Head of caudate nucleus (tissue), 42 donors: Measurements from ENCODE around the gene KRT36.

ENCODE experiments used
- DNase-seq, 42 donors: peaks; one replicate each; pipeline versions ENCODE4 v3.0.0 to v3.0.0-alpha.2; 2020 to 2021; ENCODE audit warnings: mixed read lengths in 7 of 42
- intact Hi-C: fragments of 100-400 bp; cut with DNase I; formaldehyde crosslinking; loops from one replicate; pipeline ENCODE4 v1.15.0; 2022

The KRT36 gene

DNA sequence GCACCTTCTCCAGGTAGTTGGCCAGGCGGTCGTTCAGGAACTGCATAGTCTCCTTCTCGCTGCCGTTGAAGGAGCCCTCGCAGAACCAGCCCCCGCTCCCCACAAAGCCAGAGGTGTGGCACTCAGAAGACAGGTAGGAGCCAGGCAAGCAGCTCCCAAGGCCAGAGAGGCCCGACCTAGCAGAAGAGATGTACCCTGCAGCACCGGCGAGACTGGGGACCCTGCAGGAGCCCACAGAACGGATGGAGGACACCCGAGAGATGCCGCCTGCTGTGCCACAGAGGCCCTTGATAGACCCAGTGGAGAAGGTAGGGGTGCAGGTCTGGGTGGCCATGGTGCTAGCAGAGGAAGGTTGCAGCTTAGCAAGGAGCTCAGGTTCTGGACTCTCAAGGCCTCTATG, at the start of gene KRT36:
KRT36 (minus strand) TSS at position 380 of the 400 bp plus-strand sequence; CDS start at position 334, 46 bp downstream.
- no peak for DNase-seq
- intact Hi-C loops, result no loop called here

DNA sequence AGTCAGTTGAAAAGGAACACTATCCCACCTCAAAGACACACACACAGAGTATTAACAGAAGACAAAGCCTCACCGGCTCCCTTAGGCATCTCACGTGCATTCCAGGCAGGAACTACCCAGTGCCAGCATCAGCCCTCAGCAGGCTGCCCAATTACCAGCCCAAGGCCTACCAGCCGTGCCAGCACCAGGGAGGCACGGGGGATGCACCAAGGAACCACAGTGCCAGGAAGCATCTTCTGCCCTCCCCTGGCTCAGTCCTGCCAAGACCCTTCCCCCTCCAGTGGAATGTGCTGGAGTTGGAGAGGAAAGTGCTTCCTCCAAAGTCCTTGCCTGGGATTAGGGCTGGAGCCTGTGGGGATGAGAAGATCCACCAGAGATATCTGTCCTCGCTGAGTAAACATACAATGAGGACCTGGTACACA, 49.4 kb upstream of the KRT36 start:
- intact Hi-C loops, result no loop called here
- DNase-seq, result no peak

DNA sequence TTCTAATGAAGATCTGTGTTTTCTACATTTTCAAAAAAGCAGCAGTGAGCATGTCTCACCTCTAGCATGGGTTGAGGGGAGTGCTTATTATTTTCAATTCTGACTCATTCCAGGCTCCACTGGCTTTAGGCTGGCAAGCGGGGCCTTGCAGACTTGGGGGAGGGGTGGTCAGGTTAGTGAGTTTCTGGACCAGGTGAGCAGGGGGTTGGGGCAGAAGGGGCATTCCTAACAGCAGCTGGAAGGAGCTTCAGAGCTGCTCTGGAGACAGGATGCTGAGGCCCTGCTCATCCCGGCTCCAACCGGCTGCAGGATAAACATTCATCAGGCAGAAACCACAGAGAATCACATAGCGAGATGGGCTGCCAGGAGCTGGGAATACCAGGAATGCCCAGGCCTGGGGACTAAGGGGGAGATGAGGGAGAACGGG, 48.9 kb upstream of the KRT36 start:
- intact Hi-C loops, result no loop called here
- DNase-seq, result no peak

DNA sequence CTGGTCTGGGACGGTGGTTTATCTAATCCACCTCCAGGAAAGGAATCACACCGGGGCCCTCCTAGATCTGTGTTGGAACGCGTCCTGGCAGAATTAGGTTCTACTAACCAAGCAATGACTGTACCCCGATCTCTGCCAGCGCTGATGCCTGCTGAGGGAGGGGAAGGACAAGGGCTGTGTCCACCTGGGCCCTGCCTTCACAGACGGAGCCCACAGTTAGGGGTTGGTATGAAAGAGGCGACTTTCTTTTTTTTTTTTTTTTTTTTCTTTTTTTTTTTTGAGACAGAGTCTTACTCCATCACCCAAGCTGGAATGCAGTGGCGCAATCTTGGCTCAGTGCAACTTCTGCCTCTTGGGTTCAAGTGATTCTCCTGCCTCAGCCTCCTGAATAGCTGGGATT, 48.3 kb upstream of the KRT36 start:
- DNase-seq, result no peak
- intact Hi-C loops, result no loop called here

DNA sequence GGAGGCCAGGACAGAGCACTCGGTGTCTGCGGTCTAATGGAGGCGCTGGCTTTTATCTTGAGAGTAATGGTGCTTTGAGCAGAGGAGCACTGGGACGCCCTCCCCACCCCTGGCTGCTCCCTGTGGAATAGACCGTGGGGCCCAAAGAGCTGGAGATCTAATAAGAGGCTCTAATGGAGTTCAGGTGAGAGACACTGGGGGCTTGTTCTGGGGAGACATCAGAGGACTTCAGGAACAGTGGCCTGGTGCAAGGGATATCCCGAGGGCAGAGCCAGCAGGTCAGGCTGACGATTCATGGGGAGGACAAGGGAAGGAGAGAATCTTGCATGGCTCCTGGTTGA, 47.9 kb upstream of the KRT36 start:
- intact Hi-C loops, result no loop called here
- DNase-seq, result no peak

DNA sequence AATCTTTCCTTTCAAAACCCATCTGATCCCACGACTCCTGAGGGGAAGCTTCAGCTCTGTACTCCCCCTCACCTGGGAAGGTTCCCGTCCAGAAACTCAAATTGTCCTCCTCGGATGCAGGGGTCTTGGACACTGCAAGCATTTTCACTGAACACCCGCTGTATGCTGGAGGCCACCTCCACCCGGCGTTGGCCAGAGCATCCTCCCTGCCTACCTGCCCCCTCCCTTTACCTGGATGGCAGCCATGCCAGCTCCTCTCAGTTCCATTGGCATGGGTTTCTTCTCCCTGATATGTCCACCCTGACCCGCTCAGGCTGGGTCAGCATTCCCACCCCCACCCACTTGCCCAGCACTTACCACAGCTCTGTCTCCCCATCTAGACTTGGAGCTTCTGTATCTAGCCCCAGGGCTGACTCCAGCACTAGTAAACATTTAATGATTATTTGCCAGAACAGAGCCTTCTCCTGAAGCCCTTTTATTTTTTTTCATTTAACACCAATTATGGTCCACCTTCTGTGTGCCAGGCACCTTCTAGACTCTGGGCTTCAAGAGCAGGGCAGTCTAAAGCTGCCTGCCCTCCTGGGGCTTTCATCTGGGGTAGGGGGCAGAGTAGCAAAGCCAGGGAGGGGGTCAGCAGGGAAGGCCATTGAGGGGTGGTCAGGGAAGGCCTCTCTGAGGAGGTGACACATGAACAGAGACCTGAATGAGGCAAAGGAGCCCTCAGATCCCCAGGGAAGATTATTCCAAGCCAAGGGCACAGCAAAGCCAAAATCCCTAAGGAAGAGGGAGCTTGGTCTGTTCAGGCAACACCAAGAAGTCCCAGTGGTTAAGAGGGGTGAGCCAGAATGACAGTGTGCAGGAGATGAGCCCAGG, 47.3 kb upstream of the KRT36 start:
- DNase-seq, result no peak
- intact Hi-C loops, result no loop called here

DNA sequence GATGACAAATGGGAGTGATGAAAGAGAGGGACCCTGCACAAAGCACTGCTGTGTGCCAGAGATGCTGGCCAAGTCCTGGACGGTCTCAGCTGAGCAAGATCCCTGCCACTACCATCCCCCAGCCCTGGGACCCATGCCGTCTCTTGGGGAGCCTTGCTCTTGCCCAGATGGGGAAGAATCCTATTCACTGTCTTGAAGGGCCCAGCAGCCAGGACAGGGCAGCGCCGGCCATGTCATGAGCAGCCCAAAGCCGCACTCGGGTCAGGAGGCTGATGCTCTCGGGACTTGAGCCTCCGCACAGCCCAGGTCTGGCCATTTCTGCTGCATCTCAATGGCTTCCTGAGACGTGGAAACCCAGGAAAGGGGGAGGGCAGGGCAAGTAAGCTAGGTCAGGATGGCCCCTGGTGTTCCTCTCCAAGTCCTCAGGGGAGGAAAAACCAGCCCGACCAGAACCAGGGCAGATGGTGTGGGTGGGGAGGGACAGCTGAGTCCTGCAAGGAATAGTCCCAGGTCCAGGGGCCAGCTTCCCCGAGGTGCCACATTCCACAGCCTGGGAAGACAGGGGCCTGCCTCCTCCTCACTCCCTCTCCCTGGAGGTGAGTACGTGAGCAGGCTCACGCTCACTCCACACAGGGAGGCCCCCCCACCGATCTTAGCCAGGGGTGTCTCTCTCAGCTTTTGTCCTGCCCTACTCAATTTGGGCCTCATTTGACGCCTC, 46.2 kb upstream of the KRT36 start:
- DNase-seq, result no peak
- intact Hi-C loops, result no loop called here

DNA sequence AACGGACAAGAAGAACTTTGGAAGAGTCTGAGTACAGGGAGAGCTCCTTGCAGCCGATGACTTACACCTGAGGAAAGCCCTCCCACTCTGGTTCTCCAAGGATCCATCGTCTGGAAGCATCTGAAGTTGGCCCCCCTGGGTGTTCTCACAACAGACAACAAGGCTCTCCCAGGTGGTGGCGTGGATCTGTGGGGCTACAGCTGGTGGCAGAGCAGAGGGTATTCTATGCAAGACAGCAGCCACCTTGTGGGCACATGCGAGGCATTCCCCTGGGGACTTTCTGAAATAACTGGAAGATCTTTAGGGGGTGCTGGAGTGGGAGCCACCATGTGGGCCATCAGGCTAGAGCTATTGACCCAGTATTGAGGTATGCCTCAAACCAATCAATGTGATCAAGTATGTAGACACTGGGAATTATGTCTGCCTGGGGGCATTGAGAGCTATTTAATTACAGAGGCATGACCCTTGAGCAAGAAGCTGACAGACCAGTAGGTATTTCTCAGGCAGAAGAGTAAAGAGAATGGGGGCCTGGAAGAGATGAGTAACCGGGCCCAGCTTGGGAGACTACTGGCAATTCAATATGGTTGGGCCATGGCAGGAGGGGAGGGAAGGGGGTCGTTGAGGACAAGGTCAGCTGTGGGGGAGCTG, 45.3 kb upstream of the KRT36 start:
- intact Hi-C loops, result no loop called here
- DNase-seq, result no peak

DNA sequence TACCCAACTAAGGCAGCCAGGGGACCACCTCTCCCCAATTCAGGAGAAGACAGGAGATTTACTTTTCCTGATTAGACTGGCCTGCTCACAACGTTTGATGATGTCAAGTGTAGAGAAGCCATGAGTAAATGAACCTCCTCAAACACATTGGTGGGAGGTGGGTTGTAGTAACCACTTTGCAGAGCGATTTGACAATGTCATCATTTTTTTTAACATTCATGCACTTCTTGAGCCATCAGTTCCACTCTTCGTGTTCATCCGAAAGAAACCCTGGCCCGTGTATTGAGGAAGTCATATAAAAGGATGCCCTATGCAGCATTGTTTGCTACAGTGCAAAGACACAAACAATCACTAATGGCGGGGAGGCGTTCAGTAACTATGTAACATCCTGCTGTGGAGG, 43.9 kb upstream of the KRT36 start:
- DNase-seq, result no peak
- intact Hi-C loops, result no loop called here

DNA sequence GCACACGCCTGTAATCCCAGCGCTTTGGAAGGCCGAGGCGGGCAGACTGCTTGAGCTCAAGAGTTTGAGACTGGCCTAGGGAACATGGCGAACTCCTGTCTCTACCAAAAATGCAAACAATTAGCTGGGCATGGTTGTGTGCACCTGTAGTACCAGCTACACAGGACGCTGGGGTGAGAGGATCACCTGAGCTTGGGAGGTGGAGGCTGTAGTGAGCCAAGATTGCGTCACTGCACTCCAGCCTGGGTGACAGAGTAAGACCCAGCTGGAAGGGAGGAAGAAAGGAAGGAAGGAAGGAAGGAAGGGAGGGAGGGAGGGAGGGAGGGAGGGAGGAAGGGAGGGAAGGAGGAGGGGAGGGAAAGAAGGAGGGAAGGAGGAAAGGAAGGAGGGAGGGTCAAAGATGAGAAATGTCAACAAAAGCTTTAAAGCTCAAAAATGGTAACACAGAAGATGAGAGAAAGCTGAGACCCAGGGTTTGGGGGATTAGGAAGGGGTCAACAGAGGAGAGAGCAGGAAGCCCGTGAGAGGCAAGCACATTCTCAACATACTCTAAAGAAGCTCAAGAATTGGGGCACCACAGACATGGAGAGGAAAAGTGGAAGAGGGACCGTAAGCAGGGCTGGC, 43.3 kb upstream of the KRT36 start:
- no peak for DNase-seq
- intact Hi-C loops, result no loop called here

DNA sequence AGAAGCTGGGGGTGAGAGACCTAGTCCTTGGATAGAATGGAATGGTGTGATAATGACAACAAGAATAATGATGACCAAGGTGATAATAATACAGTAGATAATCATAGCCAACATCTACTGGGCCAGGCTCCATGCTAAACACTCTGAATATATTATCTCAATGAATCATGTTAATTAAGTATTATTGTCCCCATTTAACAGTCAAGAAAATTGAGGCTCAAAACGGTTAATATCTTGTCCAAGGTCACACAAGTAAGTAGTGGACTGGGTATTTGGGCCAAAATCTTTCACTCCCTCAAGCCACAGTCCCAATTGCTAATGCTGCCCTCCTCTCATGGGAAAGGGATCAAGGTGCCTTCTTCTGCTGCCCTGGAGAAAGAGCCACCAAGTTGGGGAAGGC, 42.3 kb upstream of the KRT36 start:
- intact Hi-C loops, result no loop called here
- no peak for DNase-seq

DNA sequence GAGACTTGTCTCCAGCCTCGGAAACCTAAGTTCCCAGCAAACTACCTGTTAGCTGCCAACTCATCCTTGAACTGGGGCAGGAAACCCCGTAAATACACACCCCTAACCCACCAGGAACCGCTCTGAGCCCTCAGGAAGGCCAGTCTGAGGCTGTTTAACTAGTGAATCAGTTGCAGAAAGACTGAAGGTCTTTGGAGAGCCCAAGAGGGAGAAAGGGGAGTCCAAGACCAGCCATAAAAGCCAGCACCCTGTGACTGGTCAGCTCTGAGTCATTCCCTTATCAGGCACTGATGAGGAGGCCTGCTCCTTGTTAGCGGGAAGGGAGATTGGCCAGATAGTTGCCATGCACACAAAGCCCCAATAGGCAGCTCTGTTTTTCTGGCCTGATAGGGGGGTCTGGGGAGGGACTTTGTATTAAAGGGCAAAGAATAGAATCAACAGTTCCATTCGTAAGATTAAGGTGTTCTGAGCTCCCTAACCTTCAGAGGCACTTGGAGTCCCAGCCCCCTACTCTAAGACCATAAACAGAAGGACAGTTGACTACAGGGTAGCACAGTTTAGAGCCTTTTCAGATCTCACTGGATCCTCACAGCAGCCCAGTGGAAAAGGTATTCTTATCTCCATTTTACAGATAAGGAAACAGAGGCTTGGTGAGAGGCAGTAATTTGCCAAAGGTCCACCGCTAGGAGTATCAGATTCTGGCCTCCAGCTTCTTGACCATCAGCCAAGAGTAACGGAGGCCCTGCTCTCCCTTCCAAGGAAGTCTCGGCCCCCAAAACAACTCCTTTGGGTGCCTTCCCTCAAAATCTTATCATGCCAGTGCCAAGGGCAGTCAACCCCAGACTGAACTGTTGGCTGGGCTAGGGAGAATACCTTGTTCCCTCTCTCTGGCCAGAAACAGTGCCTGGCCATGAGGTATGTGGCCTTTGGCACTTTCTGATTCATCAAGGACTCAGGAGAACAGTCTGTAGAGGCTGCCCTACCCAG, 40.6 kb upstream of the KRT36 start:
- no peak for DNase-seq
- intact Hi-C loops, result no loop called here

DNA sequence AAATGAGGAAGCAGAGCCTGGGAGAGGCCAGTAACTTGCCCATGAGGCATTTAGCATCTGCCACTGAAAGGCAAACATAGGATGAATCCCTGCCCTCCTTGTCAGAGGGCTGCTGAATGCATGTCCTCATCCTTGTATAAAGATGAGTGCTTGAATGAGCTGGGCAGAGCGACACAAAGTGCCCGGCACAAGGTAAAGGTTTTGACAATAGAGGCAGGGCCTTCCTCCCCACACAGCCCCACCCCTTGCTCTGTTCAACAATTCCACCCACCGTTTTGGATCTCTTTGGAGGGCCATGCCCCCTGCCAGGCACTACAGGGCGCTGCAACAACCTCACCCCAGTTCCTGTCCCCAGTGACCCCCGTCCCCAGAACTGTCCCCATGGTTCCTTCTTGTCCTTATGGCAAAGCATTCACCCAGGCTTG, 39.8 kb upstream of the KRT36 start:
- intact Hi-C loops, result no loop called here
- no peak for DNase-seq

DNA sequence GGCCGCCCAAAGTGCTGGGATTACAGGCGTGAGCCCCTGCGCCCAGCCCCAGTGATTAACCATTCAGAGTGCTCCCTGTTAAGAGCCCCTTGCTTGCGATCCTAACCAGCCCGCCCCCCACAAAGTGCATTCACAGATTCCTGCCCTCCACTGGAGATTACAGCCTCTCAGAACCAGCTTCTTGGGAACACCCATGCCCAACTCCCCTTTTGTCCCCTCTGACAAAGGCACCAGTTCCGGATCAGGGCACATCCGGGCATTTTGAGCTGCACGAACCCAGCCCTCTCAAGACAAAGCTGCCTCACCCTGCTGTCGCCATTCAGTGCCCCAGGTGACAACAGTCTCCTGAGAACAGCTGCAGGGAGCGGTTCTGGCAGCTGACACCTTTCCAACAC, 39.2 kb upstream of the KRT36 start:
- intact Hi-C loops, result no loop called here
- no peak for DNase-seq

DNA sequence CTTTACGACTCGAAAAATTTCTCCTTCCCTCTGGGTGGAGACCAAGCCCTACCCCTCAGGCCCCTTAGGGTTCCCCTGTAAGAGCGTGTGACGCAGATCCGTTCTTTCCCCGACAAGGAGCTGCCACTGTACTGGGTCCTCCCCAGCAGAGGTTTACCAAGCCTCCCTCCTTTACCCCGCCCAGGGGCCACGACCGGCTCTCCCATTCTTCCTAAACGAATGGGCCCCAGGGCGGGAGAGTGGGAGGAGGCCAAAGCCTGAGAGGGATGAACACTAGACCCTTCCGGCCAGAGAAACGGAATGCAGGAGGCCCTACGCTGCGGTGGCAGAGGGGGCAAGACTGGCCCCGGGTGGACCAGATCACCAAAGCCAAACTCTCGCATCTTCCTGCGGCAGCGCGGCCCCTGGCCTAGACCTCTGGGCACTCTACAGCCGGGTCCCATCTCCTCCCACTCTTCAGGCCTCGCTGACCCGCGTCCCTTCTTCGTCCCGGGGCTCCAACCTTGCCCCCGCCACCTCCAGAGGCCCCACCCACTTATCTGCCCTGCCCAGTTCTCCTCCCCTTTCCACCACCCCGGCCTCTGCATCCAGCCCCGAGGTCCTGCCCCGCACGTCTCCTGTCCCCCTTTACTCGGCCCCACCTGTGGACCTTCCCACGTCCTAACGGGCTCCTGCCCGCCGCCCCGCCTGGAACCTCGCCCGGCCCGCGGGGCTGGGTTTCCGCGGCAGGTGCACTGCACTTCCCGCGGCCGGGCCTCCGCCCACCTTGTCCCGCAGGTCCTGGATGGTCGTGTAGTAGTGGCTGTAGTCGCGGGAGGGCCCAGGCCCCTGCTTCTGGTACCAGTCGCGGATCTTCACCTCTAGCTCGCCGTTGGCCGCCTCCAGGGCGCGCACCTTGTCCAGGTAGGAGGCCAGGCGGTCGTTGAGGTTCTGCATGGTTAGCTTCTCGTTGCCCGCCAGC, 37.6 kb upstream of the KRT36 start:
- intact Hi-C loops, result no loop called here
- DNase-seq, result no peak

DNA sequence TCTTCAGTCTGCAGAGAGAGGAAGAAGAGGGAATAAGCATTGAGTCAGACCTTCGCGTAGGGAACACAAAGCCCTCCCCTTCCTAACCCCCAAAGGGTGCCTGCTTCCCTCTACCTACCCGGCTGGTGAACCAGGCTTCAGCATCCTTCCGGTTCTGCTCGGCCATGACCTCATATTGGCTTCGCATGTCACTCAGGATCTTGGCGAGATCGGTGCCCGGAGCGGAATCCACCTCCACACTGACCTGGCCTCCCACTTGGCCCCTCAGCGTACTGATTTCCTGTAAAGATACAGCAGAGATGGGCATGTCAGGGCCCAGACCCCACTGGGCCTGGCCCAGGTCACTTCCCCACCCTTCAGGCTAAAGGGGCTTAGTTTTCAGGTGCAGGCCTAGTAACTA, 34.6 kb upstream of the KRT36 start:
- DNase-seq, result no peak
- intact Hi-C loops, result no loop called here

DNA sequence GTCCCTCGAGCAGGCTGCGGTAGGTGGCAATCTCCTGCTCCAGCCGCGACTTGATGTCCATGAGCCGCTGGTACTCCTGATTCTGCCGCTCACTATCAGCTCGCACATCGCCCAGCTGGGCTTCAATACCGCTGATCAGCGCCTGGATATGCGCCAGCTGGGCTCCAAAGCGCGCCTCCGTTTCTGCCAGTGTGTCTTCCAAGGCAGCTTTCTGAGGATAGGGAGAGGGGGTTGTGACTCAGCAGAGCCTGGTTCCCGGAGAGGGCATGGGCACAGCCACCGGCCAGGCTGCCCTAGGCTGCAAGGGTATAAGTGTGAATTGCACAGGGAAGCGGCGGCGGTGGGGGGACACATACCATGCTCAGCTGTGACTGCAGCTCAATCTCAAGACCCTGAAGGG, 34.1 kb upstream of the KRT36 start:
- DNase-seq, result no peak
- intact Hi-C loops, result no loop called here

DNA sequence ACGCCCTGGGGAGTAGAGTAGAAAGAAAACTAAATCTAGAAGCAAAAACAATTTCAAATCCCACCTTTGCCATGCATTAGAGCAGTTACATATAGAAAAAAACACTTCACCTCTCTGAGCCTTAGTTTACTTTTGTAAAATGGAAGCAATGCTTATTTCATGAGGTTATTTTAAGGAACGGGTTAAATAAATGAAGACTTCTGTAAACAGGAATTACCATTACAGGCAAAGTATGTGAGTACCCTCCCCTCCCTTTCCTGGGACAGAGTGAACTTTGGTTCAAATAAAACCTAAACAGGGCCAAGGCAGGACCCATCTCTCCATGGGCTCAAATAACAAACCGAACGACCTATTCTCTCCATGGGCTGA, 33.5 kb upstream of the KRT36 start:
- intact Hi-C loops, result no loop called here
- DNase-seq, result no peak
